Activated effector memory CD4-positive, alpha-beta T cell treated with anti-CD3 and anti-CD28 coated beads, Interleukin-2, amount 50 U/mL, for 16 hours (primary cell): ENCODE results near the gene ELOVL1.
"Not testable (repeated sequence)": the region's sequence is repeated elsewhere in the genome, so short reads cannot be mapped to it uniquely, and the experiment has no call there.

Source experiments
- DNase-seq: peaks from one replicate; pipeline ENCODE4 v3.0.0-alpha.2; 2020

ELOVL1 gene

GRCh38 chr1:43367904-43368645 is at the start of gene ELOVL1:
Gene ELOVL1, minus strand, starts transcription at chr1:43368011. Its CDS starts 2,402 bp downstream, at chr1:43365609.
- DNase-seq: peak; percentile 95

GRCh38 chr1:43415901-43416300 is 48.1 kb upstream of the ELOVL1 start:
- no peak for DNase-seq

- peak; percentile 82 for DNase-seq
Observed at GRCh38 chr1:43414634-43415223, 46.9 kb upstream of the ELOVL1 start.

GRCh38 chr1:43413426-43413825 is 45.6 kb upstream of the ELOVL1 start:
- DNase-seq: not testable (repeated sequence)

- no peak for DNase-seq
Observed at GRCh38 chr1:43410571-43410970, 42.8 kb upstream of the ELOVL1 start.

GRCh38 chr1:43405876-43406234 is 38.0 kb upstream of the ELOVL1 start:
- DNase-seq: no peak

- DNase-seq: no peak
Observed at GRCh38 chr1:43405219-43405875, 37.5 kb upstream of the ELOVL1 start.

GRCh38 chr1:43404353-43404752 is 36.5 kb upstream of the ELOVL1 start:
- no peak for DNase-seq

- no peak for DNase-seq
Observed at GRCh38 chr1:43402089-43402865, 34.5 kb upstream of the ELOVL1 start.

- DNase-seq: not testable (repeated sequence)
Observed at GRCh38 chr1:43400441-43400840, 32.6 kb upstream of the ELOVL1 start.

- no peak for DNase-seq
Observed at GRCh38 chr1:43398227-43398626, 30.4 kb upstream of the ELOVL1 start.

GRCh38 chr1:43396059-43396458 is 28.2 kb upstream of the ELOVL1 start:
- DNase-seq: no peak

- DNase-seq: no peak
Observed at GRCh38 chr1:43395523-43395922, 27.7 kb upstream of the ELOVL1 start.

- no peak for DNase-seq
Observed at GRCh38 chr1:43392702-43393101, 24.9 kb upstream of the ELOVL1 start.

GRCh38 chr1:43389326-43390313 is 21.8 kb upstream of the ELOVL1 start, which contains the start of the genes MED8 and SZT2:
Gene MED8, minus strand, starts transcription at chr1:43389800. Its CDS starts 36 bp downstream, at chr1:43389764.
Gene SZT2, plus strand, starts transcription at chr1:43389899. Its CDS starts 70 bp downstream, at chr1:43389969.
- DNase-seq: peak; percentile 97

GRCh38 chr1:43388613-43389012 is 20.8 kb upstream of the ELOVL1 start:
- DNase-seq: no peak

- DNase-seq: no peak
Observed at GRCh38 chr1:43387976-43388599, 20.3 kb upstream of the ELOVL1 start.

- no peak for DNase-seq
Observed at GRCh38 chr1:43386676-43387075, 18.9 kb upstream of the ELOVL1 start.

GRCh38 chr1:43383449-43383848 is 15.6 kb upstream of the ELOVL1 start:
- DNase-seq: no peak

GRCh38 chr1:43382027-43382779 is 14.4 kb upstream of the ELOVL1 start:
- DNase-seq: no peak

GRCh38 chr1:43381612-43382011 is 13.8 kb upstream of the ELOVL1 start:
- DNase-seq: no peak
